SU-DHL-6 (cell line): ENCODE results near the gene ASPRV1.

Source experiments
- CTCF ChIP-seq: fragments of 200-600 bp; sonication (generic); IDR thresholded peaks from one replicate; pipeline ENCODE4 v1.5.1; 2017; ENCODE audit warnings: antibody characterized with exemption, mild to moderate bottlenecking, low read length, moderate library complexity; ENCODE audit not compliant: insufficient read depth, poor library complexity, severe bottlenecking
- EZH2phosphoT487 ChIP-seq: fragments of 200-600 bp; sonication (generic), shearing (Covaris generic); conservative IDR thresholded peaks from 2 replicates; pipeline ENCODE4 v1.6.1; 2018; ENCODE audit warnings: mild to moderate bottlenecking, antibody characterized with exemption, low read length, moderate library complexity, mixed read lengths

- TF ChIP-seq CTCF (no peak), EZH2phosphoT487 (no peak)
Observed at GRCh38 chr2:69994166-69994565, 32.7 kb upstream of the ASPRV1 start.
